Measurements from ENCODE around the gene SAMM50.

Gene SAMM50

GRCh38 chr22:43945632-43946383 is 9.4 kb upstream of the SAMM50 start:
- DNase-seq (ENCODE audit: low read depth) = peak; percentile 56

GRCh38 chr22:43946384-43946667 is 8.9 kb upstream of the SAMM50 start:
- DNase-seq (ENCODE audit: low read depth) = no peak

- DNase-seq (ENCODE audit: low read depth) = no peak
These were observed 6.3 kb upstream of the SAMM50 start for GRCh38 chr22:43948836-43949406.

- no peak for DNase-seq (ENCODE audit: low read depth)
These were observed 3.9 kb upstream of the SAMM50 start for GRCh38 chr22:43951391-43951790.

GRCh38 chr22:43951966-43952365 is 3.3 kb upstream of the SAMM50 start:
- DNase-seq (ENCODE audit: low read depth) = no peak

- no peak for DNase-seq (ENCODE audit: low read depth)
These were observed 1.1 kb upstream of the SAMM50 start for GRCh38 chr22:43953988-43954785.

- DNase-seq (ENCODE audit: low read depth) = no peak
These were observed 891 bp downstream of the SAMM50 start for GRCh38 chr22:43955883-43956782.

GRCh38 chr22:43956805-43957463 is 1.7 kb downstream of the SAMM50 start:
- DNase-seq (ENCODE audit: low read depth) = no peak

GRCh38 chr22:43957871-43958270 is 2.6 kb downstream of the SAMM50 start:
- DNase-seq (ENCODE audit: low read depth) = no peak

GRCh38 chr22:43964314-43964857 is 9.1 kb downstream of the SAMM50 start:
- DNase-seq (ENCODE audit: low read depth) = no peak

GRCh38 chr22:43967069-43967468 is 11.8 kb downstream of the SAMM50 start:
- no peak for DNase-seq (ENCODE audit: low read depth)

GRCh38 chr22:43968614-43969013 is 13.4 kb downstream of the SAMM50 start:
- no peak for DNase-seq (ENCODE audit: low read depth)

GRCh38 chr22:43969021-43969878 is 14.0 kb downstream of the SAMM50 start:
- DNase-seq (ENCODE audit: low read depth) = no peak

- no peak for DNase-seq (ENCODE audit: low read depth)
These were observed 14.9 kb downstream of the SAMM50 start for GRCh38 chr22:43969989-43970755.

- no peak for DNase-seq (ENCODE audit: low read depth)
These were observed 15.9 kb downstream of the SAMM50 start for GRCh38 chr22:43971112-43971511.

GRCh38 chr22:43972931-43973462 is 17.8 kb downstream of the SAMM50 start:
- DNase-seq (ENCODE audit: low read depth) = no peak

- DNase-seq (ENCODE audit: low read depth) = no peak
These were observed 18.8 kb downstream of the SAMM50 start for GRCh38 chr22:43974028-43974545.

GRCh38 chr22:43975041-43975440 is 19.8 kb downstream of the SAMM50 start:
- DNase-seq (ENCODE audit: low read depth) = no peak

All from stimulated activated CD8-positive, alpha-beta memory T cell treated with anti-CD3 and anti-CD28 coated beads, Interleukin-7, amount 100 ng/mL, for 24 hours (primary cell).